Measurements from ENCODE around the gene PIMREG.

PIMREG gene

GRCh38 chr17:6420173-6420641 is 24.0 kb upstream of the PIMREG start:
- Histone ChIP-seq H3K4me1 (ENCODE audit: insufficient read depth, low read length) (no peaks in the 10 kb centered on the region), H3K4me3 (ENCODE audit: low read depth in 1 of 2, low read length in 2 of 2) (no peak overlapping the region), H3K9me3 (ENCODE audit: insufficient read depth, low read length, severe bottlenecking) (no peaks in the 10 kb centered on the region), H2AFZ (ENCODE audit: low read depth, low read length) (no peak overlapping the region), H3K36me3 (ENCODE audit: insufficient read depth, low read length) (no peaks in the 10 kb centered on the region), H4K20me1 (ENCODE audit: insufficient read depth, low read length) (peaks cover 22% of the 10 kb centered on the region), H3K79me2 (ENCODE audit: insufficient read depth, low read length) (no peaks in the 10 kb centered on the region), H3K4me2 (ENCODE audit: insufficient read depth, low read length) (no peak overlapping the region), H3K9ac (ENCODE audit: low read depth, low read length) (no peak overlapping the region), H3K27ac (ENCODE audit: low read length) (no peak overlapping the region), H3K27me3 (ENCODE audit: insufficient read depth, low read length, poor library complexity) (peaks cover 15% of the 10 kb centered on the region)
- TF ChIP-seq EZH2 (IDR thresholded peaks at IDR 0.05; ENCODE audit: borderline replicate concordance, low read depth, low read length, severe bottlenecking) (no peak), CTCF (IDR thresholded peaks at IDR 0.05; ENCODE audit: borderline replicate concordance, extremely low read depth, low read length, poor library complexity, severe bottlenecking) (no peak)
- DNase-seq (no peak), ATAC-seq (ENCODE audit: insufficient read depth, low read depth) (no peak)

DNA sequence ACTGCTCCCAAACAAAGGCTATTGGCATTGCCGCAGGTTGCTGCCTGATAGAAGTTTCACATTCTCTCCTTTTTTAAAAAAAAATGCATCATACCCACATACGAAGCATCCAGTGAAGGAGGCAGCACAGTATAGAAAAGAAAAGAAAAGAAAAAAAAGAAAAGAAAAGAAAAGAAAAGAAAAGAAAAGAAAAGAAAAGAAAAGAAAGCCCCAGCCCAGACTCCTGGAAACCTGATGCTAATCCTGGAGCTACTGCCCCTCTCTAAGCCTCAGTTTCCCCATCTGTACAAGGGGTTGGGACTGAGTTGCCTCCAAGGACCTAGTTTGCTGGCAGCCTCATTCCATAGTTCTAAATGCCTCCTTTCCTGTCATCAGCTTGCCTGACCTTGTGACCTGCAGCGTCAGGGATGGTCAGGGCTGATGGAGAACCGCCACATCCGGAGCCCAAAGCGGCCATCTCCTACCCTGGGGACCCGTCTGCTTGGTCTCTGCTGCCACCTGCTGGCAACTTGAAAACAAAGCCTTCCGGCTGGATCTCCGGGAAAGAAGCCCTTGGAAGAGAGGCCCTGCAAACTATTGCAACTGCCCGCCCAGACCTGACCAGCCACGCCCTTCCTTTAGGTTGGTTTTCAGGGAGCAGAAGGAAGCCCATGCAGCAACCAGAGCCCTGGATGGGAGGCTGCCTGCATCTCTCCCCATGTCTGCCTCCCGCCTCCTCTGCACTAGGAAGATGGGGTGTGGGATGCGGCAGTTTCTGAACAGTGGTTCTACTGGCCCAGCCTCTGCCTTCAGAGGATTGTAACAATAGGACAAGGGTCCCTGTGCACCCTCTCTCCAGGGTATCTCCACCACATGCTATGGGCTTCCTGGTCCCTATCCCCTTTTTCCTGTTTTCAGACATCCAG is 22.3 kb upstream of the PIMREG start:
- no peak overlapping the region for H2AFZ ChIP-seq (ENCODE audit: low read depth, low read length)
- H3K79me2 ChIP-seq (ENCODE audit: insufficient read depth, low read length) = no peaks in the 10 kb centered on the region

DNA sequence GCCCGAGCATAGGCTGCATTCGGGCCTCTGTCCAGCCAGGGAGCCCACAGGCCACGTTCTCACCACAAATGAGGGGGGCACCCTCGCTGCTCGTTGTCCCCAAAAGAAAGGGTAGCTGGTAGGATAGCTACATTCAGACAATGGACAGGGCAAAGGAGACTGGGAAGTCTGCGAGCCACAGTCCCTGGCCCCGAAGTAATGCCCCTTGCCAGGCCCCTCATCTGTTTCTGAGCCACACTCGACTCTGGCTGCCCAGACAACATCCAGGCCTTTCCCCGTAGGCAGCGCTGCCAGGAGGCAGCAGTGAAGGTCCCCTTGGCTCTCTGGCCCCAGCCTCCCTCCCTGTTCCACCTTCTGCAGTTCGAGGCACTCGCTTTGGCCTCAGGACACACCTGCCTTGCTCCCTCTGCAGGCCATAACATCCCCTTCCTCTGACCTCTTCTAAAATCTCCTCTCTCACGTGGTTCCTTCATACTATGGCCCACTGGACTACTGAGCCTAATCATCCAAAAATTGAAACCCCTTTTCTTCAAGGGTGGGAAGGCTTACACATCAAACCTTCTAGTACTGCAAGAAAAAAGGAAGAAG is 21.5 kb upstream of the PIMREG start:
- Histone ChIP-seq H3K79me2 (ENCODE audit: insufficient read depth, low read length) (no peaks in the 10 kb centered on the region), H3K4me1 (ENCODE audit: insufficient read depth, low read length) (peaks cover 14% of the 10 kb centered on the region), H3K9ac (ENCODE audit: low read depth, low read length) (no peak overlapping the region), H3K4me2 (ENCODE audit: insufficient read depth, low read length) (no peak overlapping the region), H2AFZ (ENCODE audit: low read depth, low read length) (no peak overlapping the region), H3K27me3 (ENCODE audit: insufficient read depth, low read length, poor library complexity) (peaks cover 10% of the 10 kb centered on the region), H4K20me1 (ENCODE audit: insufficient read depth, low read length) (peaks cover 36% of the 10 kb centered on the region), H3K36me3 (ENCODE audit: insufficient read depth, low read length) (no peaks in the 10 kb centered on the region), H3K9me3 (ENCODE audit: insufficient read depth, low read length, severe bottlenecking) (no peaks in the 10 kb centered on the region), H3K27ac (ENCODE audit: low read length) (no peak overlapping the region), H3K4me3 (ENCODE audit: low read depth in 1 of 2, low read length in 2 of 2) (no peak overlapping the region)
- no peak for ATAC-seq (ENCODE audit: insufficient read depth, low read depth)
- no peak for TF ChIP-seq EZH2 (IDR thresholded peaks at IDR 0.05; ENCODE audit: borderline replicate concordance, low read depth, low read length, severe bottlenecking)
- no peak for TF ChIP-seq CTCF (IDR thresholded peaks at IDR 0.05; ENCODE audit: borderline replicate concordance, extremely low read depth, low read length, poor library complexity, severe bottlenecking)
- no peak for DNase-seq

More for the DNA sequence above, 22.3 kb upstream of the PIMREG start:
- Histone ChIP-seq H3K4me2 (ENCODE audit: insufficient read depth, low read length) (no peak overlapping the region), H3K9me3 (ENCODE audit: insufficient read depth, low read length, severe bottlenecking) (no peaks in the 10 kb centered on the region), H3K4me3 (ENCODE audit: low read depth in 1 of 2, low read length in 2 of 2) (no peak overlapping the region), H3K9ac (ENCODE audit: low read depth, low read length) (no peak overlapping the region), H3K36me3 (ENCODE audit: insufficient read depth, low read length) (no peaks in the 10 kb centered on the region), H3K27ac (ENCODE audit: low read length) (no peak overlapping the region), H4K20me1 (ENCODE audit: insufficient read depth, low read length) (peaks cover 31% of the 10 kb centered on the region), H3K4me1 (ENCODE audit: insufficient read depth, low read length) (peaks cover 6% of the 10 kb centered on the region), H3K27me3 (ENCODE audit: insufficient read depth, low read length, poor library complexity) (peaks cover 10% of the 10 kb centered on the region)
- ATAC-seq (ENCODE audit: insufficient read depth, low read depth) (peak; percentile 86), DNase-seq (peak; percentile 71)
- TF ChIP-seq CTCF (IDR thresholded peaks at IDR 0.05; ENCODE audit: borderline replicate concordance, extremely low read depth, low read length, poor library complexity, severe bottlenecking) (peak; percentile 85), EZH2 (IDR thresholded peaks at IDR 0.05; ENCODE audit: borderline replicate concordance, low read depth, low read length, severe bottlenecking) (no peak)
